ENCODE data around the gene ADCY5.
"Not testable (repeated sequence)": the region's sequence is repeated elsewhere in the genome, so short reads cannot be mapped to it uniquely, and the experiment has no call there.

ADCY5 gene

DNA sequence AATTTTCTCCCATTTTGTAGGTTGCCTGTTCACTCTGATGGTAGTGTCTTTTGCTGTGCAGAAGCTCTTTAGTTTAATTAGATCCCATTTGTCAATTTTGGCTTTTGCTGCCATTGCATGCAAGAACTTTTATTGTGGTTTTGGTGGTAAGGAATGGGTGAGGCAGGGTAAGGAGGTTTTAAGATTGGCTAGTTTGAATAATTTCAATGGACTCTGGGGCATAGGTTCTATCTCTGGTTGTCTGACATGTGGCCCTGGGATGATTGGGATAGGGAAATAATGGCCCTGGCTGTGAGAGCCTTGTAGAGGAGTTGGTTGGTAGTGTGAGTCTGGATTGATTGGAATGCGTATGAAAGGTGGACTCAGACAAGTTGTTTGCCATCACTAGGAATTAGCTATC, 209.1 kb downstream of the ADCY5 start:
- H3K9me3 ChIP-seq (ENCODE audit: control insufficient read depth in 5 of 5, low read length in 5 of 5): peaks cover 0 to 3% (median 0%) of the 10 kb centered on the region in 5 donors
- no peaks in the 10 kb centered on the region for H3K4me1 ChIP-seq (ENCODE audit: control insufficient read depth in 5 of 5, insufficient read depth in 5 of 5, low read length in 5 of 5)
- no peak overlapping the region for H3K4me3 ChIP-seq (ENCODE audit: low read depth in 1 of 5, low read length in 5 of 5)
- H3K27me3 ChIP-seq (ENCODE audit: control insufficient read depth in 5 of 5, insufficient read depth in 4 of 5, low read length in 5 of 5): no peaks in the 10 kb centered on the region
- no peak overlapping the region for H3K27ac ChIP-seq (ENCODE audit: low read depth, low read length)
- H3K36me3 ChIP-seq (ENCODE audit: control insufficient read depth in 5 of 5, insufficient read depth in 5 of 5, low read length in 5 of 5): peaks cover 0 to 23% (median 13%) of the 10 kb centered on the region in 5 donors
- no peak overlapping the region for H3K9ac ChIP-seq (ENCODE audit: low read length in 5 of 5)

GRCh38 chr3:123239186-123239585, 209.7 kb downstream of the ADCY5 start:
- H3K27me3 ChIP-seq (ENCODE audit: control insufficient read depth in 5 of 5, insufficient read depth in 4 of 5, low read length in 5 of 5); H3K4me1 ChIP-seq (ENCODE audit: control insufficient read depth in 5 of 5, insufficient read depth in 5 of 5, low read length in 5 of 5); H3K4me3 ChIP-seq (ENCODE audit: low read depth in 1 of 5, low read length in 5 of 5); H3K27ac ChIP-seq (ENCODE audit: low read depth, low read length); H3K9ac ChIP-seq (ENCODE audit: low read length in 5 of 5); H3K9me3 ChIP-seq (ENCODE audit: control insufficient read depth in 5 of 5, low read length in 5 of 5): not testable (repeated sequence)
- peaks cover 0 to 23% (median 13%) of the 10 kb centered on the region in 5 donors for H3K36me3 ChIP-seq (ENCODE audit: control insufficient read depth in 5 of 5, insufficient read depth in 5 of 5, low read length in 5 of 5)

DNA sequence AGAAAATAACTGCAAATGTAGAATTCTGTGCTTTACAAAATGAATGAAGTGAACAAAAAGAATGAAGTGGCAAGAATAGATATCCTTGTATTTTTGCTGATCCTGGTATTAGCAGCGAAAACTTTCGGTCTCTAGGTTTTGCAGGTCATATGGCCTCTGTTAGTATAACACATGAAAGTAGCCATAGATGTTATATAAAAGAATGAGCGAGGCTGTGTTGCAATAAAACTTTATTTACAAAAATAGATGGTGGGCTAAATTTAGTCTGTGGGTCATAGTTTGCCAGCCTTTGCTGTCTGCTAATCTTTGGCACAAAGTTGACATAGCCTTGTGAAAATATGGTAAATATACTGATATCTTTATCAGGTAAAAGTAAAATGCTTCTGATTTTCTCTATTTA, 212.0 kb downstream of the ADCY5 start:
- Histone ChIP-seq H3K27ac (ENCODE audit: low read depth, low read length) (no peak overlapping the region), H3K9me3 (ENCODE audit: control insufficient read depth in 5 of 5, low read length in 5 of 5) (peaks cover 0 to 3% (median 0%) of the 10 kb centered on the region in 5 donors), H3K36me3 (ENCODE audit: control insufficient read depth in 5 of 5, insufficient read depth in 5 of 5, low read length in 5 of 5) (peaks cover 3 to 25% (median 12%) of the 10 kb centered on the region in 5 donors), H3K4me1 (ENCODE audit: control insufficient read depth in 5 of 5, insufficient read depth in 5 of 5, low read length in 5 of 5) (no peaks in the 10 kb centered on the region), H3K4me3 (ENCODE audit: low read depth in 1 of 5, low read length in 5 of 5) (no peak overlapping the region), H3K9ac (ENCODE audit: low read length in 5 of 5) (no peak overlapping the region), H3K27me3 (ENCODE audit: control insufficient read depth in 5 of 5, insufficient read depth in 4 of 5, low read length in 5 of 5) (no peaks in the 10 kb centered on the region)

All from subcutaneous abdominal adipose tissue (tissue), 5 donors.